ENCODE measurements around the gene TEX2.

Gene TEX2

DNA sequence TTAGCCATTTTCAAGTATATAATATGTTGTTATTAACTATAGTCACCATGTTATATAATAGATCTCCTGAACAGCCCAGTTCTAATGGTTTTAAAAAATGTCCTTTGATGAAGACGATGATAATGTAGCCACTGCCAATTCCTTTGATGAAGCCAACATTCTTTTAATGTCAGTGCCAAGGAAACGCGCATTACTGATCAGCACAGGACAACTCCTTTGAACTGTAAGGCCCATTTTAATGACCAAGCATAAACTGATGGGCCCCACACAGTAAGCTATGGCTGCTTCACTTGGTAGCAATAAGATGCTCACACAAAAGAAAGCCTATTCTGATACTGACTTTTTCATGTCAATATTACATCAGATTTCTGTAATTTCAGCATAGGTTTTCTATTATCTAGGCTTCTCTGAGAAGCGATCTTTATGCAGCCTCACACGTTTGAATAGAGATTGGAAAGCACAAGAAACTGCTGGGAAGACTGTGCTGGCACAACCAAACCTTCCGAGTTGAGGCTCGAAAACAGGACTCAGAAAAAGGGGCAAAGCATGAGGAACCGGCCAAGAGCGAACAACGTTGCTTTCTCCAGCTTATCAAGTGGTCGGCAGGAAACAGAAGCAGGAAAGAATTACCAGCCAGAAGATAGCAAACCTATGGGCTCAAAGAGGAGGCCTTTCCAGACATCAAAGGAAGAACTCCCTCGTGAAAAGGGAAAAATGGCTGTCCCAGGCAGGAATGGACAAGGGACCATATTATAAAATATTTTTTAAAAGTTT lies 152.5 kb downstream of the TEX2 start:
- DNase-seq = no peak

DNA sequence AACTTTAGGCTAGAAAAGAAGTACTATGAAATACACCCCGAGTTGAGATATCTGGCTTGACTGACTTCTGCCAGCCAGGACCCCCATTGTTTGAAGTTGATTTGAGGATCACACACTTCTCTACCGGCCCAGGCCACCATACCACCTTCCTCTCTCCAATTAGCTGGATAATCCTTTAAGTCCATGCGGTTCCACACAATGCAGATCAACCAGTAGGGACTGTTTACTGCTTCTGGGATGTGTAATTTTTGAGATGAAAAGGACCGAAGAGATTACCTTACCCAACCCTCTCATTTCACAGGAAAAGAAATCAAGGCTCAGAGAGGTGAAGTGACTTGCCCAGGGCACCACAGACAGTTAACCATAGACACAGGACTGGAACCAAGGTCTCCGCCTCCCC lies 153.7 kb downstream of the TEX2 start:
- no peak for DNase-seq

DNA sequence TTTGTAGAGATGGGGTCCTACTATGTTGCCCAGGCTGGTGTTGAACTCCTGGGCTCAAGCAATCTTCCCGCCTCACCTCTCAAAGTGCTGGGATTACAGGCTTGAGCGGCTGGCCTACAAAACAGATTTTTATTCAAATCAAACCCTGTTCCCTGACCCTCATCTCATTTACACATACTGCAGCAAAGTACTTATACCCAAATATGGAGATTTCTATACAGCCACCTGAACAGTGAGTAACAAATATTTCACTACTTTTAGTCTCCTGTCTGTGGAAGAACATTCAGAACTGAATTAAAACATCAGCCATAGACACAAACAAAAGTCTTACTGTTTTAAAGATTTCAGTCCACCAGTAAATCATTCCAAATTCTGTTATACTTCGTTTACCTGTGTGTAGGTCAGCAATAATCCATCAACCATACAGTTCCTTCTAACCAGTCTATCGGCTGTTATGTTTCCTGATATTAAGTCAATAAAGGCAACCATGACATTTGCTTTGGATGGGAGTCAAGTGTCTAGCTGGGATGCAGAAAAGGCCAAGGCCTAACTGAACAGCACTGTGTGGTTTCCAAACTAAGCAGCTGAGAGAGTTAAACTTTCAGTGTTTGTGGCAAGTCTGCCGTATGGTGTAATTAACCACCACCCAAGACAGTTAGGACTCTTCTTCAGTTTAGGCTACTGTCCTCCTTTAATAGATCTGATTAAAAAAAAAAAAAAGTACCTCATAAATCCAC lies 155.4 kb downstream of the TEX2 start:
- no peak for DNase-seq

DNA sequence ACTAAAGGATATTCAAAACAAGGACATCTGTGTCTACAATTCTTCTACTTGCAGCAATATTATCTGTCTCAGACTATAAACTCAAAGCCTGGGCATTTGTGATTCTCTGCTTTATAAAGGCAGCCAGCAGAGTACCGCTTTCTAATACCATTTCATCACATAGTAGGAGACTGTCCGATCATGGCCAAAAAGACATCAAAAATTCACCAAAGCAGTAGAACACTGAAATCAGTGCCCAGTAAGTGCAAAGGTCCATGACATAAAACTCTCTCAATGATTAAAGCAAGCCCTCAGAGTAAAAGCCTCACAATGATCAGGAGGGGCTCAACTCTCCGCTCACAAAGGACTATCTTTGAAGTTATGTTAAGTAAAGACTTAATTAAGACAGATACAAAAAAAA lies 156.1 kb downstream of the TEX2 start:
- no peak for DNase-seq

DNA sequence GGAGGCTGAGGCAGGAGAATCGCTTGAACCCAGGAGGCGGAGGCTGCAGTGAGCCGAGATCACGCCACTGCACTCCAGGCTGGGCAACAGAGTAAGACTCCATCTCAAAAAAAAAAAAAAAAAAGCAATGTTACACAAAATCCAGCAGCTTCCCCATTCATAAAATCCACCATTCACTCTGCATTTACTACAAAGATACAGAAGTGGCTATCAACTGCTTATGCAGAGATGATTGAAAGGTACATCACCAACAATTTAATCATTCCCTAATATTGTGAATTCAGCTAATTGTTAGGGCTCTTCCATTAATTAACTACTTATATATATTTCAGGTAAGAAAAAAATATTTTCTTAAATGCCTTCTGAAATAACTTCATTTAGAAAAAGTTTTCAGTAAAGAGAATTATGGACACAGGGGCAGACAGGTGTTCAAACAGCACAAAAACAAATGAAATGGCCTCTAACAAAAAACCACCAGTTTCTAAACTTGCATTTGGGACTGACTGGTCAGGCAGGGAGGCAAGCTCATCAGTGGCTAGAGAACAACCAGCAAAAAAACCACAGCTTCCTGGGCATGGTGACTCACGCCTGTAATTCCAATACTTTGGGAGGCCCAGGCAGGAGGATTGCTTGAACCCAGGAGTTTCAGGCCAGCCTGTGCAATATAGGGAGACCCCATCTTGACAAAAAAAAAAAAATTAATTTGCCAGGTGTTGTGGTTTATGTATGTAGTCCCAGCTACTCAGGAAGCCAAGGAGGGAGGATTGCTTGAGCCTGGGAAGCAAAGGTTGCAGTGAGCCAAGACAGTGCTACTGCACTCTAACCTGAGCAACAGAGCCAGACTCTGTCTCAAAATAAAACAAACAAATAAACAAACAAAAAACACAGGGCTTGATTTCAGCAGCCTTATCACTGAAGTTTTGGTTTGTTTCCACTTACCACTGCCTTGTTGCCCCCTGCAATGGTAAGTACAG lies 159.4 kb downstream of the TEX2 start:
- DNase-seq = no peak

DNA sequence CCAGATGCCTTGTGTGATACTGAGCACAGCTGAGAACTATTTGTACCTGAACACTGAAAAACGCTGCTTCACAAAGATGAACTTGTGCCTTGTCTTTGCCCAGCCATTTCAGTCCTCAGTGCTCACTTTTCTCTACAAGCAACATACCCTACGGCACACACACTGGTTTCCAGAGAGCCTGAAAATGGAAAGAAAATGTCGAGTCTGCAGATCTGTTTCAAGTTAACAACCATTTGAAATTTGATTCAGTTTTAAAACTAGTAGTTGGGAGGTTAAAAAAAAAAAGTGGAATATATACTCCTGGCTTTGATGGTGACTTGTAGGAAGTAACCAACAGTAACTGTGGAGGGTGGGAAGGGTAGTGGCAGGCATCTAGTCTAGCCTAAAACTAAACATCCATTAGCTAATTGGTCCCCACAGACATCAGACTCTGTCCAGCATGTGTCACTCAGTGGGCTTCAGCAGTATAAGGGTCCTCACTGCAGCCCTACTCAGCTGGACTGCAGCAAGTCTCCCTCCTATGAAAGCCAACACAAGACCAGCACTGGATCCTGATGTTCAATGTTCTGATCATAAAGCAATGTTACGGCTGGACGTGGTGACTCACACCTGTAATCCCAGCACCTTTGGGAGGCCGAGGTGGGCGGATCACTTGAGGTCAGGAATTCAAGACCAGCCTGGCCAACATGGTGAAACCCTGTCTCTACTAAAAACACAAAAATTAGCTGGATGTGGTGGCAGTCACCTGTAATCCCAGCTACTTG lies 160.3 kb downstream of the TEX2 start:
- no peak for DNase-seq

DNA sequence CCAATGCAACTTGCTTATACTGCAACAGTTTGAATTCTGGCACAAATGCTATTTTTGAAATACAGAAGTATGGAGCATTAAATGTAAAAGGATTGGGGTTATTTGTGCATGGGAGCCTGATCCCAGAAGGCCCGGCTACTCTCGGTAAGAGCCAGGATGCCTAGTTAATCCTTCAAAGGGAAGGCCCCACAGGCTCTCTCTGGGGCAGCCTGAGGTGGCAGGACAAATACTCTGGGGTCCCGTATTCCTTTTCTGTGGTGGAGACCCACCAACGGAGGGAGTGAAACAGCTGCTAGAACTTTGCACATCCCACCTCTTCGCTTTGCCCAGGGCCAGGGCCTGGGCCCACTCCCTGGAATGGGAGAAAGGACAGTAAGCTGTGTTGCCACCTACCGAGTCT lies 163.5 kb downstream of the TEX2 start:
- DNase-seq = no peak
